HG02763 (cell line): ENCODE data around the gene NHEJ1.

ENCODE experiments used
- ATAC-seq: cut with Tn5 transposase; IDR thresholded peaks from one replicate; pipeline ENCODE4 v1.9.1; 2021; ENCODE audit warnings: mild to moderate bottlenecking, moderate library complexity; ENCODE audit not compliant: unreplicated experiment

The NHEJ1 gene

DNA sequence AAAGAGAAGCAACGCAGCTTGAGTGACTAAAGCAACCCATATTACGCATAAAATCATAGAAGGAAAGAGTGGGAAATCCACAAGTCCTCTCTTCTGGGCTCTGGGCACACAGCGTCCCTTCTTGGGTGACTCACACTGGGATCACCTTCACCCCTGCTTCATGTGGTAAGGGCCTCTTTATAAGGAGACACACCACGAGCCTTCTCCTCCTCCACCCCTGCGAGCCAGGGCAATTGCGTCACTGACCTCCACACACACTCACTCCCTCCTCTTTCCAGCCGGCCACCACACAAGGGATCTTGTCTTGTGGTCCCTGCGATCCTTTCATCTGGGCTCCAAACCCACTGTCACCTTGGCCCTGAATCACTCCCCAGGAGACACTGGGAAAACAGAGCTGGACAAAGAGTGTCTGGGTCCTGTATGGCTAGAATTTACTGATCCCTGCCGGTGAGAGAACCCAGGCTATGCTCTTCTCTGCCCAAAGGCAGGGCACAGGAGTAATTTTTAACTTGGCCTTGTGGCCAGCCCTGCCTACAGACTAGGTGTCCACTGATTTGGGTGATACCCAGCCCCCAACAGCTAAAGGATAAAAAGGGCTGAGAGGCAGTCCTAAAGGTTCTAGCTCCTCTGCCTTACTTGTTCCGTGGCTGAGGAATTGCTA, 35.3 kb downstream of the NHEJ1 start:
- ATAC-seq: no peak

DNA sequence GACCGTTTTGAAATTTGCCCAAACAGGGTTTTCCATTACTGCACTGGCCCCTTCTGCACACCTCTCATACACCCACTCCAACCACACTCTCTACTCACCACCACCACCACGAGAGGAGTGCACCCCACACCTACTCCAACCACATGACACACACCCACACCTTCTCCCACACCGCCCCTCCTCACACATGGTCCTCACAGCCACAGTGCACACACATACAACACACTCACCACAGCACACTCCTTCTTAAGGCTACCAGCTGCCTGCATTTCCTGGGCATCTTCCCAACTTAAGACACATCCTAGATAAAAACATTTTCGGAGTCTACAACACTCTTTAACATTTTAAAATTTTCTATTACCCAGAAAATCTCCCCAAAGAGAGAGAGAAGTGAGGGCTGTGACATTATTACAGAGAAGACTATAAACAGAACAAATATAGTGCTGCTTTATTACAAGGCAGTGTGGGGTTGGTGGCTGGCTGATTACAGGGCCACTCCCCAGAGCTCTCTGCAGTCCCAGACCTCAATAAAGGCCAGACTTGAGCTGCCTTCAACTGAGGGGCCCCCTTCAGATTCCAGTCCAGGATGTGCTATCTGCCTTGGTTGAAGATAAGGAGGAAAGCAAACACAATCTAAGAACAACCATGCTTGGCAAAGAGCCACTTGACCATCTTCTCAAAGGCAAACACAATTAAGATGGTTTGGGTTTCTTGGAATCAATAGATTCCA, 36.1 kb downstream of the NHEJ1 start:
- ATAC-seq: no peak

DNA sequence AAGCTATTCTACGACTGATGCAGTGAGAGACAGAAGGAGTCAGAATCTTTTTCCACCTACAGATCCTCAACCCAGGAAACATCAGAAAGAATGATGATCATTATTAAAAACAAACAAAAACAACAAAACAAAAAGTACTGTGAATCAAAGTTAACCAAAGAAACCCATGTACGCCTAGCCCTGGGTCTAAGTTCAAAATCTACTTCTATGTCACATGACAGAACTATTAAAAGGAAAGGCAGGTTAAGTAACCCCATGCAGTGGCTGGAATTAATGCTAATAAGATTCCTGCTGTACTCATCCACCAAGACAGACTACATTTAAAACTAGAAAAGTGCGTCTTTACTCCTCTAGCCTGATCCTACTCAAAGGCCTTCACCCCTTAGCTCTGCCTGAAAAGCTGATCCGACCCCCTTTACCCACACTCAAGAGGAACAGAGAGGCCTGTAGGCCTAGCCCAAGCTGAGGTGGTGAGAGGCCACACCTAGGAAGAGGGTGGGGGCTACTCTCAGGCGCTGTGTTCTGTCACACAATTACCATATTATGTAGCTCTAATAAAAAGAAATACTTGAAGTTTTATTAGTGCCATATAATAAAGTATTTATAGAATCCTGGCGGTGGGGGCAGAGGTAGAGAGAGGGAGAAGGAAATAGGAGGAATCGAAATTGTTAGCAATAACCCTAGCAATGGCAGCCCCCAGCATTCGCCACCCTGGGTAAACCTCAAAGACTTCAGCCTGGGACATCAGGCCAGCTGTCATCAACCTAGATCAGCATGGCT, 37.1 kb downstream of the NHEJ1 start:
- ATAC-seq: no peak

DNA sequence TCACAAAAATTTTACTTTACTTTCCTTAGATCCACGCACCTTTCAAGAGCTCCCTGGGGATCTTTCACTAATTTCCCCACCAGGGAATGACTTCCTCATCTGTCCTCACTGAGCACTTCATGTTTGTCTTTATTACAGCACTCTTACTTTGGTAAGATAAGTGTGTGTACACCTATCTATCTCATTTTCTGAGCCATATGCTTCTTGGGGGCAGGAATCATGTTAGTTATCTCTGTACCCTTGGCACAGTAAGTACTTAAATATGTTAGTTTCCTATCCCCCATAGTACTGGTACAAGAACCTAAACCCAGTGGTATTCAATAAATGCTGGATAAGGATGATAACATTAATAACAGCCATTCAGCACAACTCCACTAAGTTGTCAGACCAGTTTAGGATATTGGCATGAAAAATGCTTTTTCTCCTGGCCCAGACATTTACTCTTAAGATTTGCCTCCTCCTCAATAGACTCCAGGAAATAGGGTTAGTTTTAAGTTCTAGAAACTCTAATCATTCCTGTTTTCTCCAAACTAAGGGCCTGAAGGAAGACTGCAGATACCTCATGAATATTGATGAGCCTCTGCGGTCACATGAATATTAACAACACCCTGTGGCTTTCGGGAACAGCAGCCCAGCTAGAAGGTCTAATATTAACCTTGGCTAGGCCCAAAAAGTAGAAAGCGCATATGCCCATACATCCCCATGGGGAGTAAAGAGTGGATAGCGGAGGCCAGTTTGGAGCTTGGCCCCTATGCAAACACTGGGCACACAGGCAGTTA, 38.2 kb downstream of the NHEJ1 start:
- no peak for ATAC-seq

DNA sequence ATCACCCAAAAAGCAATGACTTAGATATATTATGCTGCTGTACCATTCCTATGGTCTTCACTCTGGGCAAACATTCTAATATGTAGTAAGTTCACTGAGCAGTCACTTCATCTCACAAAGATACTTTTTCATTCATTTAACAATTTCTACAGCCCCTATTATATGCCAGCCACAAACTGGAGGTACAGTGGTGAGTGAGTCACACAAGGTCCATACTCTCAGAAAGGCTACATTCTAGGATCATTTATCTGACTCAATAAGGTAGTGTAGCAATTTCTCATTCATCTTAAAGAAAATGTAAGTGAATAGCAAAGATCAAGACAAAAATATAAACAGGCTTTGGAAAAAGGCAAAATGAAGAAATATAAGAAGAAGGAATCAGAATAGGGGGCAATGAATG, 40.5 kb downstream of the NHEJ1 start:
- ATAC-seq: no peak

DNA sequence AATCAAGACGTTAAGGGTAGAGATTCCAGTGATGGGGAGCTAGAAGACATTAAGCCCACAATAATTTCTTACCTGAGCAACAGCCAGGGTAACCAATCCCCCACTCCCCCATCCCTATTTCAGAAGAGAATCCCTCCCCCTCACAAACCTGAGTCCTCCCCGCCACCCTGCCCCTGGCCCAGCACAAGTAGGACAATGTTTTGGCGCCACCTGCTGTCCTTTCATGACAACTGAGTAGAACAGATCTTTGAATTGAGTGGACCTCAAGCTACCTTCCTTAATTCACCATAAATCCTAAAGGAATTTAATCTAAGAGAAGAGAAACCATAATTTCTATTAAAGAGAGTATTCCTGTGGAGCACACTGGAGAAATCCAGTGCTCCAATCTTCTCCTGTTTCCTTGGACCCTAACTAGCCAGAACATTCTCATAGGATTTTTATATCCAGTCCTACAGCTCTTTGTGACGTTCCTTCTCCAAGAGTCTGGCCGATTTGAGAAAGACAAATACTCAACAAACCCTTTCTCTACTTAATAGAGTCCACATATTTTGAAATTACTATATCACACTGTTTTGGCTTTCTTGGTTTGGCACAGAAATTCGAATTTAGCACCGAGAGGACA, 41.1 kb downstream of the NHEJ1 start:
- ATAC-seq: no peak

DNA sequence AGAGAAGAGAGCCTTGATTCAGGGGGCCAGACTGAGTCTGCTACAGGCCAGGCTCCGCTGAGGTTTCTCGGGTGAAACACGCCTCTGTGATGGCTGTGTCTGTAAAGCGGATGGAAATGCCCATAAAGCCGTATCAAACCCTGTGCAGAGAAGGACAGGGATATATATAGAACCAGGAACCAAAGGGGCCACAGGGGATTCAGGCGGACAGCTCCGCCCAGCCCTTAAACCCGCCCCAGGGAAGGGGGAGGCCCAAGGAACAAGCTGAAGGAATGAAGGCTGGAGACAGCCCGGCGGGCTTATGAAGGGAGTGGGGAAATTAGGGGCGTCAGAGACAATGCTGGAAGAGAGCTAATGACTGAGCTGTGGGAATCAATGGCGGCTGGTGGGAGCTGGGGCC, 42.1 kb downstream of the NHEJ1 start:
- ATAC-seq: no peak

DNA sequence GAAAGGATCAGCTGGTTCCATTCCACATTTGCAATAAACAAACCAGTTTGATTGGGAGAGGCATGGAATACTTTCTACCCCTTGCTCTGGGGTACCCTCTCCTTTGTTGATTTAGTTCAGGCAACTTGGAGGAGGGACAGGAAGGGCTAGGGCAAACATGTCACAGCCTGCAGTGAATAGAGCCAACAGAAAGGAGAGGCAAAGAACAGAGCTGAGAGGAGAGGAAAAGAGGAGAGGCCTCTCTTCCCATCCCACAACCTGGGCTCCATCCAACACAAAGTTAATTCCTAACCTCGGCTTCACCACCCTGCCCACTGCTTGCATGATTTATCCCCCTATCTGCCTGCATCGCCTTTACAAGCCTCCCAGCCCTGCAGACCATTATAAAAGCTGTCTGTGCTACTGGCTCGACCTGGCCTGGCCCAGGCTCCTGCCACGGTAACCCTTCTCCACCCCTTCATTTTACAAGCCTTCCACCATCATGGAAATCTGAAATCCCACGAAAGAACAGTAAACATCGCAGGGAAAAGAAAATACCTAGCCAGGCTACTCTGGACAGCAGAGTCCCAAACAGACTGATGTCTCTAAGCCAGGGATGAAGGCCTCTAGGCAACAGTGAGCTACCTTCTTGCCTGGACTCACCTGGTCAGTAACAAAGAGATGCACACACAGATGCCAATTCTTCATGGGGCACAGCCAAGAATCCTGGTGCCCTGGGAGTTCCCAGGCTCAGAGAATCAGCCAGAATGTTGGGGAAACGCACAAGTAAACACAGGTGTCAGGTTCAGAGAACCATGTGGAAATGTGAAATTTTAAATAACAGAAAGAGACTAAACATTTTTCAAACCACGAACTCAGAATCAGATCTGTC, 43.6 kb downstream of the NHEJ1 start:
- ATAC-seq: no peak

DNA sequence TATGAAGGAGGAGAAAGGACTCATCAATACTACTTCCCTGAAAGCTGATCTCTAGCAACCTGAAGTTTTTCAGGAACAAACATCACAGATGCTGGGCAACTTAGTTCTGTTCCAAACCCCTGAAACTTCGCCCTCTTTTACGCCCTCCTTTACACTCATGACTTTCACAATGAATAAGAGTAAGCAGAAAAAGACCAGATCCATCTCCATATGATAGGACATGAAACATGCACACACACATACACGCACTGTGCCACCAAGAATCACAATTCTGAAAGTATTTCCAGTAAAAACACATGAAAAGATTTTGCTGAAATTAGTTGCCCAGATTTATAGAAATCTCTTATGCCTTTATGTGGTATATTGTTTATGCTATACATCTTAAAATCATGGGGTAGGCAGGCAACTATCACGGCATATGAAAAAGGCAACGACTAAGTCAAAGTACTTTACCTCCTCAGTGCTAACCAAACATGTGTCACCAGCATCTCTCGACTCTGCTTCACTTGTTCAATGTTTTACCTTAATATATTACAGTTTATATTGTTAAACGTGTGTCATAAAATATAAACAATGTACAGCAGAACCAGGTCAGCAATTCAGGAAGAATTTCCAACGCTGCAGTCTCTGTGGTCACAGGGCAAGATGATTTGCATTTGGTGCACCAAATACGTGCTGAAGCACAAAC, 47.8 kb downstream of the NHEJ1 start:
- no peak for ATAC-seq

DNA sequence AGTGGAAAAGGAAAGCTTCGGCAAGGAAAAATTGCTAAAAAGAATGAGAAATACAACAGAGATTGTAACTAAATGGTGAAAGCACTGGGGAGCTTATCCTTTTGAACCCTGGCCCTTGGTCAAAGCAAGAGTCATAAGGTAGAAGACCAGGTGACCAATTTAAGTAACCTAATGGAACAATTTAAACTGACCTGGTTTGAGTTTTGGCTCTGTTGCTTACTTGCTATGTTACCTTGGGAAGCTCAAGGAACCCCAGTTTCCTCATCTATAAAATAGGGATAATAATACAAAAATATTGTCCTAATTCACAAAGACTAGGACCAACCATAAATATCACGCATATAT, 48.6 kb downstream of the NHEJ1 start:
- no peak for ATAC-seq

DNA sequence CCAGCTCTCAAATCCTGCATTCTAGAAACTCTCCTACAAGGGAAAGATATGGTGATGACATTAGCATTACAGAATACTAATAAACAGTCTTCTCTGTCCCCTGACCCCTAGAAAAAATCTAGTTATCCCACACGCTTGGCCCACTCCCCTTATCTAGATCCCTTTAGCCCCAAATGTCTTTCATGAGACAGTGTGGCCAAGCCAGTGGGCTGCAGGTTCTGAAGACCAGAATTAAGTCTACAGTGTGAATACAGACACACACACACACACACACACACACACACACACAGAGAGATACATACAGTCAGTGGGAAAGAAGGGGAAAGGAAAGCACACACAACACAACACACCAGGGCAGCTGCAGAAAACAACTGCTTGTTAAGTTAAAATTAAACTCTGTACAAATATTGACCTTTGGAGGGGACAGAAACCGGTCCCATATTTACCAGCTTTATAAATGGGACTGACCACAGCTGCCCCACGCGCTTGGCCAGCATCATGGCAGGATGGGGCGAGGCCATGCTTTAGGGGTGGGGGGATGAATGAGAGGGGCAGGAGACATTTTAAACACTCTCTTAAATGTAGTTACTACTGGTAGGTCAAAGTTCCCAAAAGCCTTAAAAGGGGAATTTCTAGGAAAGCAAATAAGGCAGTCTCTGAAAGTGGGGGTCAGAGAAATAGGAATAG, 49.1 kb downstream of the NHEJ1 start:
- no peak for ATAC-seq

DNA sequence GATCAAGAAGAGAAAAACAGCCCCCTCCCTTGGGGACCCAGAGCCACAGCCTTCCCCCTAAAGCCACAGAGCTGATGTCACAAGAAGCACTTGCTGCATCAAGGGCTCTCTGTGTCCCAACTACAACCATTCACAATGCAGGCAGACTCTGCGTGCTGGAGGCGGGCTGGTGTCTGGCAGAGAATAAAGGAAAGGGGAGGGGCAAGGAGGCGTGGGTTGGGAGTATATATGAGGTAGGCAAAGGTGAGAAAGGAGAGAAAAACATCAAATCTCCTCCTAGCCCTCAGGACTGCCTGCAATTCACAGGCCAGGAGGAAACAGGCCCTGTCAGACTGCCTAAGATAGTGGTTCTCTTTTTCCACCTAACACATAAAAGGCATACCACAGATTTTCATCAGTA, 51.1 kb downstream of the NHEJ1 start:
- no peak for ATAC-seq

DNA sequence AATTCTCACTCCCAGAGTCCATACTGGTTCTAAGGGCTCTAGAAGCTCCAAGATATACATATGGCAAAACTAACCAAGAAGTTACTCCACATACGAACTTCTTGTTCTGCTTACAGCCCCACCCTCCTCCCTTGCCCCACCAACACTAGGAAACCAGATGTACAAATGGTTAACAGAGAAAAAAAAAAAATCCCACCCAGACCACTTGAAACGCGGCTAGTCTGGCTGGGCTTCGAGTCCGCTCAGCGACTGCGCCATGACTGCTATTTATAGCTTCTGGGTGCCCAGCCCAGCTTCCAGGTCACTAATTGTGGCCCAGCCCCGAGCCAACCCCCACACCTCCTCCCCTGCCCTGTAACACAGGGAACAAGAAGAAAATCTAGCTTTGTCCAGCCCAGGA, 52.9 kb downstream of the NHEJ1 start:
- no peak for ATAC-seq

DNA sequence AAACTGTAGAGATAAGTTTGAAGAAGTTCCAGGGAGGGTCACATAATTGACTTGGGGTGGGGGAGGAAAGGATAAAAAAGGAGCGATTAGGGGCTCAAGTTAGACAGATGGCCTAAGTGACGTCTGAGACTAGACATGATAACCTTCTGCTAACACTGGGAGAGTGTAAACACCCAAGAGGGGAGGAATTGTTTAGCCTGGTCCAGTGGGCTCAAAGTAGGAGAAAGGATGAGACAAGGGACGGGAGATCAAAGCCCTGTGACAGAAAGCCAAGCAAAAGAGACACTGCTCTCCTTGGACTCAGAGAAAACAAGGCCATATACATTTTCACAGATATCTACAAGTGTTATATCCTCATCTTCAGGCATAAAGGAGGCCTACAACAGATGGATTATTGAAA, 54.4 kb downstream of the NHEJ1 start:
- no peak for ATAC-seq

DNA sequence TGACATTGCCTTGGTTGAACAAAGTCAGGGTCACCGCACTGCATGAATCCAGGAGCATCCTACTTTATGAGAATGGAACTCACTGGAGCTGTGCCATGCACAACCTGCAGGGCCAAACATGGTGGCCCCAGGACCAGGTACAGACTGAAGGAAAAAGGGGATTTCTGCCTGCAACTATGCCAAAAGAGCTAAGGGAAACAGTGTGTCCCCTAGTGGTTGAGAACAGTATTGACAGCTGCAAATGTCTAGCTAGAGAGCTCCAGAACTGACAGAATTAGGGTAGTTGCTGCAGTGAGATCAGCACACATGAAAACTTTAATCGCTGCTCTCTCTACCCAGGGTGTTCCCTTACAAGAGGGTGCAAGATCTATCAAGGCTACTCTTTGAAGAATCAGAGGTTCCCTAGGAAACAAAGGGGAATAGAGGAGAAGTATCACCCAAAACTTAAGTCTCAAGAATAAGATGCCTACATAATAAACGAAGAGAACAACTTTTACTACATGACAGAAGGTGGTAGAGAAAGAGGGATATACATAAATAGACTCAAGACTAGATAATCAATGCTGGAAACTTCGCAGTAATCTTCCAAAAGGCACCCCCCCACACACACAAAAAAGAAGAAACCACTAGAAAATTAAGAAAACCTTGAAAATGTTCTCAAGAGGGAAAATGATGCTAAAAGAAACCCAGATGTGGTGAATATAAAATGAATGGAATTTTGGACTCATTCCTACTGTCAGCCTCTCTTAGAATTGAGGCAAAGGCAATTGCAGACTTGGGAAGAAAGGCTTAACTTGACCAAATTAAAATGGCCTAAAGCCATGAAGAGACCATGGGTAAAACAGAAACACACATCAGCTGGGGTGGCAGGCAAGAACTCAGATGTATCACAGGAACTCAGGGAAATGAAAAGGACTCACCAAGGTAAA, 56.2 kb downstream of the NHEJ1 start:
- ATAC-seq: no peak

DNA sequence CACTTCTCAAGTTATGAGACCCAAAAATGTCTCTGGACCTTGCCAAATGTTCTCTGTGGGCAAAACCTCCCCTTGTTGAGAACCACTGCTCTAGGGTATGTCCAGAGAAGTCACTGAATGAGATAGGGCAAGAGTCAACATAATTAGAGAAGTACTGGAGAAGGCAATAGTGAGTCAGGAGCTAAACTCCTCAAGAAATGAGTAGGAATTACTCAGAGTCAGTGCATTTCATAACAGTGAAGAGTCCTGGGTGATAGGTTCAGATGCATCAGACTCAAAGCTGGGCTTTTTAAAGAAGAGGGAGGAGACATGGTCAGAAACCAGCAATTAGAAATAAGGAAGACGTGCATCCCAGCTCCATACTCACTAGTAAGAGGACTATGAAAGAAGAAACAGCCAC, 61.3 kb downstream of the NHEJ1 start:
- ATAC-seq: no peak

DNA sequence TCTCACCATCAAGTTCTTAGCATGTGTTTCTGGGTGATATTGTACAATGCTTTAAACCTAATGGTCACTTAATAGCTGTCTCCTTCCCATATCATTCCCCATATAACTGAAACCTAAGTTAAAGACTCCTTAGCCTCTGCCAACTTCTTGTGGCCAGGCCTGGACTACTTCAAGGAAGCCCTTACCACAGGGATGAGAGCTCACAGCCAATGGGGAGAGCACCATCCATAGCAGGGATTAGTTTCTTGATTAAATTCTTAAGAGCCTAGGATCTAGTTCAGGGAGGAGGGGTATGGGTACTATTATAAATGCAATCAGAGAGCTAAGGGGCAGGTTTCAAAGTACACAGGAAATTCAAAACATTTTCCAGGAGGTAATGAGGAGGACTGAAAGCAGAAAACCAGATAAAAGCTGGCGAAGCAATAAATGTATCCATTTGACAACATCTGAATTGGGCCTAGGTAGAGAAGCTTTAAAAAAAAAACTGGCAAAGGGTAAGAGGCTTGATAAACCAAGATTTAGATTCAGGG, 65.1 kb downstream of the NHEJ1 start:
- ATAC-seq: no peak

DNA sequence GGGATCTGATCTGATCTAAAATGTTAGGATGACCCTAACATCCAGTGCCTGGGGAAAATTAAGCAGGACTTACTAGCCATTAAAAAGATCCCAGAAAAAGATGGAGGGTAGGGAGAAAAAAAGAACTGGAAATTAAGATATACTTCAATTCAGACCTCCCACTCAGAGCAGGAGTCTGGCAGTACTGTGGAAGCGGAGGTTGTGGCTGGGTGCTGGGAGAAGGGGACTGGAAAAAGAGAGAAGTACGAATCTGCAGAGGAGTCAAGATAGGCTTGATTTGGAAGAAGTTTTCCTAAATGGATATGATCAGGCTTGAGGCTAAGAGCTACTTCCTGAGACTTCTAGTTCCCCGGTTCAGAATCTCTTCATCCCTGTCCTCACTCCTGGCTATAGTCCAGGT, 66.4 kb downstream of the NHEJ1 start:
- ATAC-seq: no peak
